ENCODE results near the gene THAP11. TPM values are rescaled to one million over a fixed set of nuclear protein-coding genes. Genes with fewer than 3 reads are reported as not detected.

THAP11 gene
- total RNA-seq, 1 experiment from 2014 or later = 20.5 TPM

GRCh38 chr16:67853670-67854069 is 11.6 kb downstream of the THAP11 start:
- peaks cover 19% of the 10 kb centered on the region for H3K4me1 Mint-ChIP-seq (ENCODE audit: insufficient read depth, unreplicated experiment)
- peaks cover 42% of the 10 kb centered on the region for H3K36me3 Mint-ChIP-seq (ENCODE audit: insufficient read depth, unreplicated experiment)
- no TSS peak for BruUV-seq (replicated peaks)

GRCh38 chr16:67855789-67856188 is 13.7 kb downstream of the THAP11 start:
- intact Hi-C loops (cut with micrococcal nuclease) = no loop called here
- Mint-ChIP-seq H3K27ac (ENCODE audit: low read depth, unreplicated experiment) (peak overlapping the region; percentile 99), H3K36me3 (ENCODE audit: insufficient read depth, unreplicated experiment) (peaks cover 43% of the 10 kb centered on the region), H3K9me3 (ENCODE audit: unreplicated experiment) (no peaks in the 10 kb centered on the region), H3K4me3 (ENCODE audit: unreplicated experiment) (no peak overlapping the region), H3K27me3 (ENCODE audit: insufficient read depth, unreplicated experiment) (no peaks in the 10 kb centered on the region), H3K4me1 (ENCODE audit: insufficient read depth, unreplicated experiment) (peaks cover 22% of the 10 kb centered on the region)
- no peak for TF ChIP-seq CTCF (IDR thresholded peaks at IDR 0.05; ENCODE audit: unreplicated experiment)
- no peak for DNase-seq (ENCODE audit: unreplicated experiment)
- BruUV-seq (replicated peaks) = no TSS peak
- ChIA-PET CTCF (interaction anchor here (0.8 to 1.5 kb wide), 3 partner anchors 11 to 39 kb away, joined by 3 to 7 read pairs (median 3); partner anchors contain the start of gene NRN1L), POLR2A (interaction anchor here (1.0 to 1.3 kb wide), 2 partner anchors 9 to 12 kb away, joined by 3 to 9 read pairs; partner anchors contain the start of gene NUTF2)

More at GRCh38 chr16:67853670-67854069, 11.6 kb downstream of the THAP11 start:
- no peak overlapping the region for H3K4me3 Mint-ChIP-seq (ENCODE audit: unreplicated experiment)
- POLR2A ChIA-PET = no interaction called here
- H3K27me3 Mint-ChIP-seq (ENCODE audit: insufficient read depth, unreplicated experiment) = no peaks in the 10 kb centered on the region
- H3K27ac Mint-ChIP-seq (ENCODE audit: low read depth, unreplicated experiment) = peak overlapping the region; percentile 99
- H3K9me3 Mint-ChIP-seq (ENCODE audit: unreplicated experiment) = no peaks in the 10 kb centered on the region
- intact Hi-C loops (cut with micrococcal nuclease) = no loop called here
- DNase-seq (ENCODE audit: unreplicated experiment) = no peak
- CTCF ChIA-PET = interaction anchor here (0.6 kb wide), 2 partner anchors 9 to 1443 kb away, joined by 4 to 5 read pairs; no protein-coding TSS in a partner anchor
- TF ChIP-seq CTCF (IDR thresholded peaks at IDR 0.05; ENCODE audit: unreplicated experiment) = no peak

GRCh38 chr16:67856927-67857546 is 14.9 kb downstream of the THAP11 start:
- ChIA-PET POLR2A (interaction anchor here (0.6 to 9.4 kb wide), 12 partner anchors 10 to 957 kb away, joined by 3 to 141 read pairs (median 4); partner anchors contain the start of genes CENPT, EDC4, NUTF2 and PSMB10), CTCF (interaction anchor here (0.6 to 2.9 kb wide), 7 partner anchors 10 to 182 kb away, joined by 3 to 12 read pairs (median 4); partner anchors contain the start of genes CENPT, EDC4, NRN1L and NUTF2)
- intact Hi-C loops (cut with micrococcal nuclease) = loop anchor here (1.0 kb wide), 1 partner anchor 10 kb away; the partner anchor contains the start of gene CENPT
- H3K27ac Mint-ChIP-seq (ENCODE audit: low read depth, unreplicated experiment) = peak overlapping the region; percentile 99
- BruUV-seq (replicated peaks) = TSS peak; percentile 87
- H3K36me3 Mint-ChIP-seq (ENCODE audit: insufficient read depth, unreplicated experiment) = peaks cover 47% of the 10 kb centered on the region
- peaks cover 34% of the 10 kb centered on the region for H3K4me1 Mint-ChIP-seq (ENCODE audit: insufficient read depth, unreplicated experiment)
- H3K27me3 Mint-ChIP-seq (ENCODE audit: insufficient read depth, unreplicated experiment) = no peaks in the 10 kb centered on the region
- no peaks in the 10 kb centered on the region for H3K9me3 Mint-ChIP-seq (ENCODE audit: unreplicated experiment)
- no peak for TF ChIP-seq CTCF (IDR thresholded peaks at IDR 0.05; ENCODE audit: unreplicated experiment)
- DNase-seq (ENCODE audit: unreplicated experiment) = no peak
- H3K4me3 Mint-ChIP-seq (ENCODE audit: unreplicated experiment) = peak overlapping the region; percentile 54

- peak; percentile 90 for DNase-seq (ENCODE audit: unreplicated experiment)
- peak overlapping the region; percentile 99 for H3K27ac Mint-ChIP-seq (ENCODE audit: low read depth, unreplicated experiment)
- TF ChIP-seq CTCF (IDR thresholded peaks at IDR 0.05; ENCODE audit: unreplicated experiment) = no peak
- CTCF ChIA-PET = interaction anchor here (0.5 to 2.9 kb wide), 12 partner anchors 10 to 185 kb away, joined by 3 to 12 read pairs (median 4); partner anchors contain the start of genes CENPT, EDC4, NRN1L and NUTF2
- H3K4me3 Mint-ChIP-seq (ENCODE audit: unreplicated experiment) = peak overlapping the region; percentile 54
- intact Hi-C loops (cut with micrococcal nuclease) = loop anchor here (1.0 kb wide), 1 partner anchor 10 kb away; the partner anchor contains the start of gene CENPT
- POLR2A ChIA-PET = interaction anchor here (0.6 to 9.4 kb wide), 16 partner anchors 11 to 958 kb away, joined by 3 to 141 read pairs (median 4); partner anchors contain the start of genes CENPT, EDC4, NUTF2 and PSKH1
- BruUV-seq (replicated peaks) = no TSS peak
- H3K36me3 Mint-ChIP-seq (ENCODE audit: insufficient read depth, unreplicated experiment) = peaks cover 42% of the 10 kb centered on the region
- no peaks in the 10 kb centered on the region for H3K27me3 Mint-ChIP-seq (ENCODE audit: insufficient read depth, unreplicated experiment)
- peaks cover 38% of the 10 kb centered on the region for H3K4me1 Mint-ChIP-seq (ENCODE audit: insufficient read depth, unreplicated experiment)
- H3K9me3 Mint-ChIP-seq (ENCODE audit: unreplicated experiment) = no peaks in the 10 kb centered on the region
Measured at GRCh38 chr16:67857547-67858233, 15.6 kb downstream of the THAP11 start.
